HG03520 (cell line): ENCODE measurements around the gene EGFLAM.
"Not testable (repeated sequence)": the region's sequence is repeated elsewhere in the genome, so short reads cannot be mapped to it uniquely, and the experiment has no call there.

ENCODE experiments used
- ATAC-seq: cut with Tn5 transposase; IDR thresholded peaks from one replicate; pipeline ENCODE4 v1.9.1; 2021; ENCODE audit warnings: mild to moderate bottlenecking, moderate library complexity; ENCODE audit not compliant: unreplicated experiment

EGFLAM gene

GRCh38 chr5:38413696-38414095, 155.3 kb downstream of the EGFLAM start:
- ATAC-seq, result no peak

- ATAC-seq, result no peak
Observed at GRCh38 chr5:38414348-38414747, 156.0 kb downstream of the EGFLAM start.

- ATAC-seq, result not testable (repeated sequence)
Observed at GRCh38 chr5:38415772-38416171, 157.4 kb downstream of the EGFLAM start.

GRCh38 chr5:38417658-38418017, 159.3 kb downstream of the EGFLAM start:
- no peak for ATAC-seq

- no peak for ATAC-seq
Observed at GRCh38 chr5:38420246-38420645, 161.9 kb downstream of the EGFLAM start.

- ATAC-seq, result no peak
Observed at GRCh38 chr5:38420691-38421390, 162.5 kb downstream of the EGFLAM start.

- no peak for ATAC-seq
Observed at GRCh38 chr5:38422622-38423021, 164.3 kb downstream of the EGFLAM start.

- no peak for ATAC-seq
Observed at GRCh38 chr5:38423276-38424147, 165.2 kb downstream of the EGFLAM start.

GRCh38 chr5:38424148-38425060, 166.0 kb downstream of the EGFLAM start:
- ATAC-seq, result no peak

GRCh38 chr5:38426490-38426889, 168.1 kb downstream of the EGFLAM start:
- no peak for ATAC-seq

GRCh38 chr5:38426986-38427950, 168.9 kb downstream of the EGFLAM start:
- no peak for ATAC-seq

GRCh38 chr5:38431242-38431853, 173.0 kb downstream of the EGFLAM start:
- ATAC-seq, result no peak

GRCh38 chr5:38433160-38433861, 175.0 kb downstream of the EGFLAM start:
- no peak for ATAC-seq

GRCh38 chr5:38434966-38435705, 176.8 kb downstream of the EGFLAM start:
- no peak for ATAC-seq

- no peak for ATAC-seq
Observed at GRCh38 chr5:38438757-38439156, 180.4 kb downstream of the EGFLAM start.

- peak; percentile 100 for ATAC-seq
Observed at GRCh38 chr5:38441453-38442246, 183.3 kb downstream of the EGFLAM start.

- no peak for ATAC-seq
Observed at GRCh38 chr5:38442247-38442573, 183.9 kb downstream of the EGFLAM start.

GRCh38 chr5:38443390-38443789, 185.0 kb downstream of the EGFLAM start:
- ATAC-seq, result no peak
